HK-2 (cell line): ENCODE data around the gene RBMX.
"Not testable (repeated sequence)": the region's sequence is repeated elsewhere in the genome, so short reads cannot be mapped to it uniquely, and the experiment has no call there.

ENCODE experiments used
- DNase-seq: peaks from one replicate; pipeline ENCODE4 v3.0.0-alpha.2; 2018; ENCODE audit not compliant: unreplicated experiment

RBMX gene

DNA sequence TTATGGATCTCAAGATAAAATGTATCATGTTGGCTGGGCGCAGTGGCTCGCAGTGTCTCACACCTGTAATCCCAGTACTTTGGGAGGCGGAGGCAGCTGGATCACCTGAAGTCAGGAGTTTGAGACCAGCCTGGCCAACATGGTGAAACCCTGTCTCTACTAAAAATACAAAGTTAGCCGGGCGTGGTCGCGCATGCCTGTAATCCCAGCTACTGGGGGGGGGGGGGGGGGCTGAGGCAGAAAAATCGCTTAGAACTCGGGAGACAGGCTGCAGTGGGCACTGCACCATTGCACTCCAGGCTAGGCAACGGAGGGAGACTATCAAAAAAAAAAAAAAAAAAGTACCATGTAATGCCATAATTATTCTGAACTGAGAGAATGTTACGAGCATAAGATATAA lies 2.1 kb downstream of the RBMX start:
- DNase-seq, result no peak

DNA sequence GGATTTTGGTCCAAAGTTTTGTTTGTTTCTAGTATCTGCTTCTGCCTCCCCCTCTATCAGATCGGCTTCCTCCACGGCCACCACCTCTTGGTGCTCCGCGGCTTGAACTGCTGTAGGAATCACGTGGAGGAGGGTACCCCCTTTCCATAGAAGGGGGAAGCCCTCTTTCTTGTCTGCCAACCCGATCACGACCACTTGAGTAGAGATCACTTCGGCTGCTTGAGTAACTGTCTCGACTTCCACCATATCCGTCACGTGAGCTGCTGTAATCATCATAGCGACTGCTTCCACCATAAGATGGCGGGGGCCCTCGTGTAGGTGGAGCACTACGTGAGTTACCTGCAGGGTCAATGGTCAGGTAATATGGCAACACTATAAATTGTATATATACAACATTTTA lies 6.4 kb downstream of the RBMX start:
- not testable (repeated sequence) for DNase-seq

GRCh38 chrX:136873210-136873609 lies 7.3 kb downstream of the RBMX start:
- not testable (repeated sequence) for DNase-seq

DNA sequence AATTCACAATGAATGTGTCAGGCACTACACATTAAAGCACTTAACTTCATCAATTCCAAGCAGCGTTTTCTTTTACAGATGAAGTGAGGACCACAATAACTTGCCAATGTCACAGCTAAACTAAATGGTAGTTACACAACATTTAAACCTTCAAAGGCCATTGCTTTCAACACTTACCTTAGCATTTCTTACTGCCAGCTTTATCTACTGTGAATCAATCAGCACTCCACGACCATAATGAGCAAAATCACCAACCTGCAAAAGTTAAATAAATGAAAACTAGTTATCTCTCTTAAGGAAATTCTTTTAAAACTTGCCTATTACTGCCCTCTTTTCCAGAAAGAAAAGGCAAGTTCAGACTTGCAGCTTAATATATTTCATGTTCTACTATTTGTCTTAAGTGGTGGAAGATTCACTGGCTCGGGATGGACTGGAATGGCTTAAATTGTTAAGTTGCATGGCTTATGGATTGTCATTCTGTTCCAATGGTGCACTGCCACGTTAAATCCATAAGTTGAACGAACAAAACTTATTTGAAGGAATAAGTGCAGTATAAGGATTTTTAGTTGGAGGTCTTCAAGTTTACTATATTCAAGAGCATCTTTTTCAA lies 8.3 kb downstream of the RBMX start:
- no peak for DNase-seq

GRCh38 chrX:136870064-136870463 lies 10.5 kb downstream of the RBMX start:
- no peak for DNase-seq

DNA sequence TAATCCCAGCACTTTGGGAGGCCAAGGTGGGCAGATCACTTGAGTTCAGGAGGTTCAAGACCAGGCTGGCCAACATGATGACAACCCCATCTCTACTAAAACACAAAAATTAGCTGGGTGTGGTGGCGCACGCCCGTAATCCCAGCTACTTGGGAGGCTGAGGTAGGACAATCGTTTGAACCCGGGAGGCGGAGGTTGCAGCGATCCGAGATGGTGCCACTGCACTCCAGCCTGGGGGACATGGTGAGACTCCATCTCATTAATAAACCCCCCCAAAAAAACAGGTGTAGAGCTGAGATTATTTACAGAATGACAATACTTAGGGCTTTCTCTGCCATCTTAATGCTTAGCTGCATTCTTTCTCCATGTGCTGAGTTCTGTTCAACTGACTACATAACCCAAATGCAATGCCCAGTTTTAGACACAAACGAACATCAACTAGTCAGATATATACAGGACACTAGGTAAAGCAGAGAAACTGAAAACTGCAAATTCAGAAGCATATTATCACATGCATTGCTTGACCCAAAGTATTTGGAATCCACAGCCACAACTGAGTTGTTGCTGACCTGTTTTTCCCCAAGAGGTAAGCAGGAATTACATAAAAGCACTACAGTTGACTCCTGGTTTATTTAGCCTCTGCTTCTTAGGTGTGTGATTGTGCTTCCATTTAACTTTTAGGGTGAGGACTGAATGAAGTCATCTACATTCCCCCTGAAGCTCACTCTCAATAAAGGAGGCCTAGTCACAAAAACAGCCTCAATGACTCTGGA lies 12.1 kb downstream of the RBMX start:
- DNase-seq, result no peak

- no peak for DNase-seq
Observed at GRCh38 chrX:136867518-136867917, 13.0 kb downstream of the RBMX start.

GRCh38 chrX:136867096-136867491 lies 13.4 kb downstream of the RBMX start:
- no peak for DNase-seq

DNA sequence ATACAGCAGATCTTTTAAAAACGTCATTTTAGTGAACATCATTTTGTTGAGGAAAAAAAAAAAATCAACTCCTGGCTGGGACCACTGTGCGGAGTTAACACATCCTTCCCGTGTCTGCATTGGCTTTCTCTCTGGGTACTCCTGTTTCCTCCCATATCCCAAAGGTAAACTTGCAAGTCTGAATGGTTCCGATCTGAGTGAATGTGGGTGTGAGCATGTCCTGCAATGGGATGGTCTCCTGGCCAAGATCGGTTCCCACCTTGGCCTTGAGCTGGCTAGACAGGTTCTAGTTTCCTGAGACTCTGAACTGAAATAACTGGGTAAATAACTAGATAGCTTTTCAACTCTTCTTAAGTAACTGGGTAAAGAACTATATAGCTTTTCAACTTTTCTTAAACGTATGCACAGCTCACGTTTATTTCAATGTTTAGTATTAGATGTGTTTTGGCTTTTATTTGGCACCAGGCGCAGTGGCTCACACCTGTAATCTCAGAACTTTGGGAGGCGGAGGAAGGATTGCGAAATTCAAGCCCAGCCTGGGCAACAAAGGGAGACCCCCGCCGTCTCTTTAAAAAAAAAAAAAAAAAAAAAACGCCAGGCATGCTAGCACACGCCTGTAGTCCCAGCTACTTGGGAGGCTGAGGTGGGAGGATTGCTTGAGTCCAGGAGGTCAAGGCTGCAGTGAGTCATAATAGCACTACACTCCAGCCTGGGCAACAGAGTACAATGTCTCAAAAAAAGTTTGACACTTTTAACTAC lies 14.0 kb downstream of the RBMX start:
- no peak for DNase-seq

- no peak for DNase-seq
Observed at GRCh38 chrX:136865270-136866158, 15.0 kb downstream of the RBMX start.

- DNase-seq, result no peak
Observed at GRCh38 chrX:136863826-136864225, 16.7 kb downstream of the RBMX start.

DNA sequence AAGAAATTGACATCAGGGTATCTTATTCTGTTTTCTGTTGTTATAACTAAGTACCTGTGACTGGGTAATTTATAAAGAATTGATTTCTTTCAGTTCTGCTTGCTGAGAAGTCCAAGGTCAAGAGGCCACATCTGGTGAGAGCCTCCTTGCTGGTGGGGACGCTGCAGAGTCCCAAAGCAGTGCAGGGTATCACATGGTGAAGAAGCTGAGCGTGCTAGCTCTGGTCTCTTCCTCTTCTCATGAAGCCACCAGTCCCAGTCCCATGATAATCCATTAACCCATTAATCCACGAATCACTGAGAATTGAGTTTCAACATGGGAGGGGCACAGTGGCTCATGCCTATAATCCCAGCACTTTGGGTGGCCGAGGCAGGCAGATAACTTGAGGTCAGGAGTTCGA lies 18.0 kb downstream of the RBMX start:
- no peak for DNase-seq

GRCh38 chrX:136861877-136862276 lies 18.6 kb downstream of the RBMX start:
- DNase-seq, result no peak

- no peak for DNase-seq
Observed at GRCh38 chrX:136858007-136858756, 22.3 kb downstream of the RBMX start.

DNA sequence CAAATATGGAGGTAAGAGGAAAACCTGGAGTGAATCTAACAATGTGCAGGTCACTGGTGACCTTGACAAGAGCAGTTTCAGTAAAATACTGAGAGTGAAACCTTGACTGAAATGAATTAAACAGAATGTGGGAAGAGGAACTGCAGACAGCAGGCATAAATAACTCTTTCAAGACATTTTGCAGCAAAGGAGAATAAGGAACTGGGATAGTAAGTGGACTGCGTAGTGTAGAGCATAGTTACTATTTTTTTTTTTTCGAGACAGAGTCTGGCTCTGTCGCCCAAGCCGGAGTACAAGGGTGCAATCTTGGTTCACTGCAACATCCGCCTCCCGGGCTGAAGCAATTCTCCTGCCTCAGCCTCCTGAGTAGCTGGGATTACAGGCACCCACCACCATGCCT lies 24.0 kb downstream of the RBMX start:
- no peak for DNase-seq

- DNase-seq, result no peak
Observed at GRCh38 chrX:136856050-136856449, 24.5 kb downstream of the RBMX start.

GRCh38 chrX:136851526-136851925 lies 29.0 kb downstream of the RBMX start:
- no peak for DNase-seq

- no peak for DNase-seq
Observed at GRCh38 chrX:136850441-136851175, 29.9 kb downstream of the RBMX start.

DNA sequence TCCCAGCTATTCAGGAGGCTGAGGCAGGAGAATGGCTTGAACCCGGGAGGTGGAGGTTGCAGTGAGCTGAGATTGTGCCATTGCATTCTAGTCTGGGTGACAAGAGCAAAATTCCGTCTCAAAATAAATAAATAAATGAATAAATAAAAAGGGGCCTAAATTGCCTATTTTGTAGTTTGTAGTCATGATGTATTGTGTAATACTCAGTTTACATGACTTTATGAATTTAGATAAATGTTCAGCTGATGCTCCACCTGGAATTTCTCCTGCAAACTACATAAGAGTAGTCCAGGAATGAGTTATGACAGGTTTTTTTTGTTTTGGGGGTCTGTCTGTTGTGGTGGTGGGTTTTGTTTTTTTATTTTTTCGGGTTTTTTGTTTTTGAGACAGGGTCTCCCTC lies 31.1 kb downstream of the RBMX start:
- no peak for DNase-seq

DNA sequence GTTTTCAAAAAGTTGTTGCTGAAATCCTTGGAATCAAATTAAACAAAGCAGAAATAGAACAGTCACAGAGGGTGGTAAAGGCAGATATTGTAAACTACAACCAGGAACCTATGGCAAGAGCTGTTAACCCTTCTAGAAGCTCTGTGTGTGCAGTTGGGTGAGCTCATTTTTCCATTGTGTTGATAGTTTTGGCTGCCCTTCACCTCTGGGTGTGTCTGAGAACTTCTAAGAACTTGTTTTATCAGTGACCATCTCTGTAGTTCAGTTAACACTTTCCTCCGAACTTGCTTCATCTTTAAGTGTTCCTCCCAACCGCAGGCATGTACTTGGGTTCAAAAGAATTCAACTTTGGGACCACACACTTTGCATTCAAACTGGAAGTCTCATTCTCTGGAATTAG lies 32.7 kb downstream of the RBMX start:
- DNase-seq, result no peak
